Measurements from ENCODE around the gene WDTC1.
"Not testable (repeated sequence)": the region's sequence is repeated elsewhere in the genome, so short reads cannot be mapped to it uniquely, and the experiment has no call there.

The WDTC1 gene

DNA sequence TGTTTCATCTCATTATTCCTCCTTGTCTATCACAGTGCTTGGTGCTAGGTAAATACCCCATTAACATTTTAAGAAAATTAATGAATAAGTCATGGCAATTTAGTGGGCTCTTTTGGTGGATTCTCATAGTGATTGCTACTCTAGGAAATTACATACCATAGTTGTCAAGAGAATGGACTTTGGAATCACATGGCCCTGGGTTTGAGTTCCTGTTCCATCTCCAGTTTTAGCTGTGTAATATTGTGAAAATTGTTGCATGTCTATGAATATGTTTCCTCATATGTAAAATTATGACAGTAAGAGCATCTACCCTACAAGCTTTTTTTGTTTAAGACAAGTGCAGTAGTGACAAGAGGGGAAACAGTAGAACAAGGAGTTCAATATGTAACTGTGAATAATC lies 20.7 kb downstream of the WDTC1 start:
- DNase-seq = no peak

DNA sequence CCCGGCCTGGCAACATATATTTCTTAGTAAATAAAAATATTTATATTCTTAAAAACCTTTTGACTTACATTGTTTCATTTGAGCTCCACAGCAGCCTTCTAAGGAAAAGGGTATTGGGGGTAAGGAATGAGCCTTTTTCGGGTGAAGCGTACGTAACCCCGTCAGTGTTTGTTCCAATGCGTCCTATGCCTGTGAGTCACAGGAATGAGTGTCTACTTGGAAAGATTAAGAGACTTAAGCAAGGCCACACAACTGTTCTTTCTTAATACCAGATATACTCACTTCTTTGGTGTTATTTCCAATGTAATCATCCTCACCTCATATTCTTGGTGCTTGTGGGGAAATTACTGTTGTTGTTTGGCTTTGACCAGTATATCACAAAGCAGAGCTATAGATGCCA lies 22.7 kb downstream of the WDTC1 start:
- no peak for DNase-seq

DNA sequence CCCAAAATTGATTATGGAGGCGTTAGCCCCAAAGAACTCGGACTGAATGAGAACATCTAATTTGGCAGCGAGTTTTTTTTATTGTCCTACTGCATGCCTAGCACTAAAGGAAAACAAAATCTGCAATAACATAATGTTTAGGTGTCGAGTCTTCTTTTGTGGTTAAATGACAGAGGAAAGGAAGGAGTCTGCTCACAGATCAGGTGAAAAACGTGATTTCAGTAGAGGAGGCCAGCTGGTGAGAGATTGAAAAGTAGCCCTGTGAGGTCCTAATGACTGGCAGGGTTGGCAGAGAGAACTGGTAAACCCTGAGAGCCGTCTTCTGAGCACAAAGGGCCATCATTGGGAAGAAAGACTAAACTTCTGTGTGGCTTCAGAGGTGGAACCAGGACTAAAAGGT lies 24.2 kb downstream of the WDTC1 start:
- no peak for DNase-seq

DNA sequence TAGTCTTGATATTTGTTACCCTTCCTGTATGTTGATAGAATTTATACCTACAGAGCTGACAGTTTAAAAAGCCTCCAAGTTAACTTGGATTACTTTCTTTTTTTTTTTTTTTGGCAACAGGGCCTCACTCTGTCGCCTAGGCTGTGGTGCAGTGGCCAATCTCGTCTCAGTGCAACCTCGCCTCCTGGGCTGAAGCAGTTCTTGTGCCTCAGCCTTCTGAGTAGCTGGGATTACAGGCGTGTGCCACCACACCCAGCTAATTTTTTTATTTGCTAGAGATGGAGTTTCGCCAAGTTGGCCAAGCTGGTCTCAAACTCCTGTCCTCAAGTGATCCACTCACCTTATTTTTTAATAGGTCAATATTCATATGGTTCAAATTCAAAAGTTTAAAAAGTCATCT lies 32.7 kb downstream of the WDTC1 start:
- DNase-seq = peak; percentile 11

DNA sequence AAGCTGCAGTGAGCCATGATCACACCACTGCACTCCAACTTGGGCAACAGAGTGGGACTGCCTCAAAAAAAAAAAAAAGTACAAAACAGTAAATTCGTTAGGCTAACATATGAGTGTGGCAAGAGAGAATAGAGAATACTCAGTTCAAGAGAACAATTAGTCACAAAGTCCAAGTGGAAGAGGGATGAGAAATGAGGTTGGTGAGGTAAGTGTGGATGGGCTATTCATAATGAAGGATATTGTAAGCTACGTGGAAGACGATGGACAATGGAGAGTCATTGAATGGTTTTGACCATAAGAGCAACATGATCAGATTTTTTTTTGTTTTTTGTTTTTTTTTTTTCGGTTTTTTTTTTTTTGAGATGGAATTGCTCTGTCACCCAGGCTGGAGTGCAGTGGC lies 34.8 kb downstream of the WDTC1 start:
- no peak for DNase-seq

DNA sequence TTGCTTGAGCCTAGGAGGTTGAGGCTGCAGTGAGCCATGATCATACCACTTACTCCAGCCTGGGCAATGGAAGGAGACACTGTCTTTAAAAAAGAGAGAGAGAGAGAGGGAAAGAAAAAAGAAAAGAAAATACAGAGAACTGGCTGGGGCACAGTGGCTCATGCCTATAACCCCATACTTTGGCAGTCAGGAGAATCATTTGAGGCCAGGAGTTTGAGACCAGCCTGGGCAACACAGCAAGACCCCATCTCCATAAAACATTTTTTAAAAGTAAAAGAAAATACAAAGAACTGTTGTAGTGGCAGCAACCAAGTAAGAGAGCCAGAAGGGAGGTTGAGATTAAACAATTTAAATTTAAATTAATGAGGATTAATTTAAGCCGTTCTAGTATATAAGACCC lies 39.8 kb downstream of the WDTC1 start:
- DNase-seq = no peak

DNA sequence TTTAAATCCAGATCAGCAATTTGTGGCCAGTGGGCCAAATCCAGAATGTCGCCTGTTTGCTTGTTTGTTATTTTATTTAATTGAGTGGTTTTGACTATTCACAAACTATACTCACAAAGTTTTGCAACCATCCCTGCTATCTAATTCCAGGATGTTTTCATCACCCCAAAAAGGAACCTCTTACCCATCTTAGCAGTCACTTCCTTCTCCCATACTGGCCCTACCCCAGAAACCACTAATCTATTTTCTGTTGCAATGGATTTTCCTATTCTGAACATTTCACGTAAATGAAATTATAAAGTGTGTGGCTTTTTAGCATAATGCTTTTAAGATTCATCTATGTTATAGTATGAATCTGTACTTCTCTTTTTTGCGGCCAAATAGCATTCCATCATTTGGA lies 41.3 kb downstream of the WDTC1 start:
- peak; percentile 26 for DNase-seq

DNA sequence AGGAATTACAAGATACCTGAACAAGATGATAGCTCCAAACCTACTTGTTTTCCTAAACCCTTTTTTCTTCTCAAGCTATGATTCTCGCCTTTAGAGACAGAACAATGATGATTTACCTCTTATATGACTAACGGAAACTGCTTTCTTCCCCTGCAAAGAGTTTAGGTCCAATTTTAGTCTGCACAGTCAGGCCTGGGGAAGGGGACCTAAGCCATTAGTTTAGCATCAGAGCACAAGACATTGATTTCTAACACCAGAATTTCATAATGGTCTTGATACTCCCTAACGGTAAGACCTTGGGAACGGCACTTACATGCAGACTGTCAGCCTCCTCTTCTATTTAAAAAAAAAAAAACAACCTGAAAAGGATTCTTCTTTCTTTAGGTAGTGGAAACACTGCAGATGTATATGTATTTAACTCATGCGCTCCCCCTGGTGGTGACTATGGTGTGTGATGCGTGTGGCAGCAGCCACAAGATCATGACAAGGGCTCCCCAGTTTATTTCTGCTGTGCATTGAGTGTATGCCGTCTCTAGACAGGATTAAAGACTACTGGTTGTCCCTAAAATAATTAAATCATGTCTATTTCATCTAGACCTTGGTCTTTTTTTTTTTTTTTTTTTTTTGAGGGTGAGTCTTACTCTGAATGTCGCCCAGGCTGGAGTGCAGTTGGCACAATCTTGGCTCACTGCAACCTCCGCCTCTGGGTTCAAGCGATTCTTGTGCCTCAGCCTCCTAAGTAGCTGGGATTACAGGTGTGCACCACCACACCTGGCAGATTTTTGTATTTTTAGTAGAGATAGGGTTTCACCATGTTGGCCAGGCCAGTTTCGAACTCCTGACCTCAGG lies 50.2 kb downstream of the WDTC1 start:
- DNase-seq = peak; percentile 94

DNA sequence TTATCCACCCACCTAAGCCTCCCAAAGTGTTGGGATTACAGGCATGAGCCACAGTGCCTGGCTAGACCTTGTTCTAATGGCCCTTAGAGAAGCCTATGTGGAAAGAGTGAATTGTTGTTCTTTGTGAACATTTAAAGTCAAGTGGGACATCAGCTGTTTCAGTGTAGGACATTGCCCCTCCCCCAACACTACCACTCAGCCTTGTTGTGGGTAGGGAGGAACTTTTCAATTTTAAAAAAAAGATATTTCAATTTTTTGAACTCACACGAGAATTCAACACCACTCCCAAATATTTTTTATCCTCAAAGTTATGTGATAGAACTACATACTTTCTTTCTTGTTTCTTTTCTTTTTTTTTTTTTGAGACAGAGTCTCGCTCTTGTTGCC lies 50.8 kb downstream of the WDTC1 start:
- DNase-seq = peak; percentile 17

DNA sequence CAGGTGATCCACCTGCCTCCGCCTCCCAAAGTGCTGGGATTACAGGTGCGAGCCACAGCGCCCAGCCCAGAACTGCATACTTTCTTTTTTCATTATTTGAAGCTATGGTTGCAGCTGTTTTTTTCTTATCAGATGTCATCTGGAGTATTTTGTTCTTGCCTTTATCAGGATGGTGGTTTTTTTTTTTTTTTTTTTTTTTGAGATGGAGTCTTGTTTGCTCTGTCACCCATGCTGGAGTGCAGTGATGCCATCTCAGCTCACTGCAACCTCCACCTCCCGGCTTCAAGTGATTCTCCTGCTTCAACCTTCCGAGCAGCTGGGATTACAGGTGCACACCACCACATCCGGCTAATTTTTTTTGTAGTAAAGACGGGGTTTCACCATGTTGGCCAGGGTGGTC lies 51.4 kb downstream of the WDTC1 start:
- DNase-seq = peak; percentile 24

DNA sequence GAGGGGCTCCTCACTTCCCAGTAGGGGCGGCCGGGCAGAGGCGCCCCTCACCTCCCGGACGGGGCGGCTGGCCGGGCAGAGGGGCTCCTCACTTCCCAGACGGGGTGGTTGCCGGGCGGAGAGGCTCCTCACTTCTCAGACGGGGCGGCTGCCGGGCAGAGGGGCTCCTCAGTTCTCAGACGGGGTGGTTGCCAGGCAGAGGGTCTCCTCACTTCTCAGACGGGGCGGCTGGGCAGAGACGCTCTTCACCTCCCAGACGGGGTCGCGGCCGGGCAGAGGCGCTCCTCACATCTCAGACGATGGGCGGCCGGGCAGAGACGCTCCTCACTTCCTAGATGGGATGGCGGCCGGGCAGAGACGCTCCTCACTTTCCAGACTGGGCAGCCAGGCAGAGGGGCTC lies 54.7 kb downstream of the WDTC1 start:
- DNase-seq = not testable (repeated sequence)

DNA sequence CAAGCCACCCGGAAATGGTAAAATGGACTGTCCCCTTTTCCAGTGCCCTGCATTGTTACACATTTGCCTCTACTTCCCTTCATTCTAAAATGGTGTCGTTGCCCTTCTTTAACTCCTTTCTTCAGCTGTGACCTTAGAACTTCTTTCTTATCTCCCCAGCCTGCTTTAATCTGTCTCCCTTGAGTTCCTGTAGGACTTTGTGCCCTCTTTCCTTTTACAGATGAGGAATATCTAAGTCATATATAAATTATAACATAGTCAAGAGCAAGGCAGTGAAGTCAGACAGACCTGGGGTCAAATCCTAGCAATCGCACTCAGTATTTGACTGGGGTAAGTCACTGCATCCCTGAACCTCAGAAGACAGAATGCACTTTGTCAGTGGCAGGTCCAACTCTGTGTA lies 56.1 kb downstream of the WDTC1 start:
- no peak for DNase-seq

DNA sequence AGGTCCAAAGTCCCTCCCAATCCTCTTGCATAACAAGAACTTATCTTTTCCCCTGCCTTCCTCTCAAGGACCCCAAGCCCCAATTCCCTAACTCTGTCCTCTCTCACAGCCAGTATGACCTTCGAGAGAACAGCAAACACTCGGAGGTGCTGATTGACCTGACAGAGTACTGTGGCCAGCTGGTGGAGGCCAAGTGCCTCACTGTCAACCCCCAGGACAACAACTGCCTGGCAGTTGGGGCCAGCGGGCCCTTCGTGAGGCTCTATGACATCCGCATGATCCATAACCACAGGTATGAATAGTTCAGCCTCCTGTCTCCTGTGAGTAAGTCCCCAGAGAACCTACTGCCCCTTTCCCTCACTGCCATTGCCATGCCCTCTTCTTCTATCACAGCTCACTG lies 57.7 kb downstream of the WDTC1 start:
- DNase-seq = no peak

DNA sequence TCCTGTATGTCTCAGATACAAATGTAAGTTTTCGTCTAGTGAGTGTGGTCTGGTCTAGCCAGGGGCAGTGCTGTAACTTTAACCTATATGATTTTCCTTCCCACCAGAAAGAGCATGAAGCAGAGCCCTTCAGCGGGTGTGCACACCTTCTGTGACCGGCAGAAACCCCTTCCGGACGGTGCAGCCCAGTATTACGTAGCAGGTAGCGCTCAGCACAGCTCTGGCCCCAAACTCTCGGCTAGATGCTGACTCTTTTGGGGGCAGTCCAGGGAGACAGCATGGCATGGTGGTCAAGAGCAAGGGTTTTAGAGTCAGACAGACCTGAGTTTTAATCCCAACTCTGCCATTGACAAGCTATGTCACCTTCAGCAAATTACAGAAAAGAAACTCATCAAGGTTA lies 59.5 kb downstream of the WDTC1 start:
- no peak for DNase-seq

DNA sequence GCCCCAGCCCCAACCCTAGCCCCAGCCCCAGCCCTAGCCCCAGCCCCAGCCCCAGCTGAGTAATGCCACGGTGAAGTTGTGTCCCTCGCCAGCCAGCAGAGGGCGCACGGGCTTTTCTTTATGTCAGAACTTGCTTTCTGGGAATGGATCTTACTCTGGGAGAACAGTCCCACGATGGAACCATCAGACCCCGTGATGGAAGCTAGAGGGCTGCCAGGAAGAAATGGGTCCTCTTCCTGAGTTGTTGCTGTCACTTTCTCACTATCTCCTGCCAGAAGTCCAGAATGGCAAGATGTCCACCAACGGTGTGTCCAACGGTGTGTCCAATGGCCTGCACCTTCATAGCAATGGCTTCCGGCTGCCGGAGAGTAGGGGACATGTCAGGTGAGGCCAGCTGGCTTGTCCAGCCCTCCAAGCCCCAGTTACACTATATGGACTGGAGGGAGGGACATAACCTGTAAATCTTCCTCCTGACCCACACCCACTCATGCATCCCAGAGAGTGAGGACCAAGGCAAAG lies 62.4 kb downstream of the WDTC1 start:
- DNase-seq = peak; percentile 76

DNA sequence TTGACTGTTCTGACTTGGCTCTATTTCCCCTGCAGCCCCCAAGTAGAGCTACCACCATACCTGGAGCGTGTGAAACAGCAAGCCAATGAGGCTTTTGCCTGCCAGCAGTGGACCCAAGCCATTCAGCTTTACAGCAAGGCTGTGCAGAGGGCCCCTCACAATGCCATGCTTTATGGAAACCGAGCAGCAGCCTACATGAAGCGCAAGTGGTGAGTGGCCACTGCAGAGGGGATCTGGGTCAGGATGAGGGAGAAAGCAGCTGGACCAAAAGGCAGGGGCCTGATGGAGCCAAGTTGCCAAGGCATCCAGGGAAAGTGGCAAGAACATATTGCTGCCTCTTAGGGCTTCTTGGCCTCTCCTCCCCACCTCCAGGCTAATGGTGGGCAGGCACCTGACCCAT lies 63.5 kb downstream of the WDTC1 start:
- DNase-seq = no peak

DNA sequence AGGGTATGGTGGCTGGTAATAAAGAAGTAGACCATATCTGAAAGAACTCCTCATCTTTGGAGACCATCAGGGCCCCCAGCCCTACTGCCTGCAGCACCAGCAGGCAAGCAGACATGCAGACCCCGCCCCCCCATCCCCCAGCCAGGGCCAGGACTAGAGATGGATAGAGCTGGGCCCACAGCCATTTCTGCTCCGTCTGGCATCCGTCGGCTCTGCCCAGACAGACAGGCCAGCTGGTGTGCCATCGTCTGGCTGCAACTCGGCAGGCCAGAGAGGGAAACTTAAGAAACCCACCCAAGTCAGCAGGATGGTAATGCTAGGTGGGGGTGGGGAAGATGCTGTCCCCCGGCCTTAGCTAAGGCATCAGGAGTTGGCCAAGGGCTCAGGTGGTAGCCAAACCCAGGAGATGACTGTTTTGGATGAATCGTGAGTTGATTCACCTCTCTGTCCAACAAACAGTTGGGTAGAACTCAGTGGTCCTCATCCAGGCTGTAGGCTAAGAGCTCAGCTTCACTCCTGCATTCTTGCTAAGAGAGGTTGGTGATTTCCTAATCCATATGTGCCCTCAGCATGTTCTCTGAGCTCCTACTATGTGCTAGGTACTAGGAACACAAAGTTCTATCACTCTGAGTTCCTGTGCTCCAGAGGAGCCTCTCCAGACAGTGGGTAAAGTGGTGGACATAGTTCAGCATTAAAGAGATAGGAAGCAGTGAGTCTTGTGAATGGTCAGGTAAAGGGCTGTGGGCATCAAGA lies 64.4 kb downstream of the WDTC1 start:
- DNase-seq = no peak

DNA sequence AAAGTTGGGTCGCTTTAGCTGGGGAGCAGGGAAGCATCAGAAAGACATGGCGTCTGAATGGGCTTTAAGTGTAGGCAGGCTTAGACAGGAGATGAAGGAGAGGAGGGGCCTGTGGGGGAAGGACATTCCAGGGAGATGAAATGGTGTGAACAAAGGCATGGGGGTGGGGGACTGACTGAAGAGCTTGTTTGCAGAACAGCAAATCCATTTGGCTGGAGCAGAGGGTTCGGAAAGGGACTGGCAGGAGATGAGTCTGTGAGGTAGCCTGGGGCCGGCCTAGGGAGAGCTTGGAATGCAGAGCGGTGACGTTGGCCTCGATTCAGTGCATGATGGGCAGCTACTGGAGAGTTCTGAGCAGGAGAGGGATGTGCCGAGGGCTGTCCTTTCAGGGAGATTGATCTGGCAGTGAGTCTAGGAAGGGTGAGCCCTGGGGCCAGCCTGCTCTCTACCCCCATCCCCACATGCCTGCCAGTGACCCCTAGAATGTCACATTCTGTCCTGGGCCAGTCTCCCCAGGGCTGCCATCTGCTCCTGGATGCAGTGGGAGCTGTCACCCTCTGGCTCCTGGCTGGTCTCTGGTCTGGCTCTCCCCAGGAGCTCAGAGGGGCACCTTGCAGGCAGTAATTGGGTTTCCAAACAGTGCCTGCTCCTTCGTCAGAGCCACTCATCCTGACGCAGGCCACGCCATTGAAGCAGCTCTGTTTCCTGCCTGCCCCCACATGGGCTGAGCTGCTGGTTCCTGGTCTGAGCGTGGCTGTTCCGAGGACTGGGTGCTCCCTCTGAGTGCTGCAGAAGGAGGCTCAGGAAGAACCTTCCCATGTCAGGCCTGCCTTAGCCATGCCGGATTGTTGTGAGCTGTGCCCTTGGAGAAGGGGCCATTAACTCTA lies 65.2 kb downstream of the WDTC1 start:
- DNase-seq = no peak

DNA sequence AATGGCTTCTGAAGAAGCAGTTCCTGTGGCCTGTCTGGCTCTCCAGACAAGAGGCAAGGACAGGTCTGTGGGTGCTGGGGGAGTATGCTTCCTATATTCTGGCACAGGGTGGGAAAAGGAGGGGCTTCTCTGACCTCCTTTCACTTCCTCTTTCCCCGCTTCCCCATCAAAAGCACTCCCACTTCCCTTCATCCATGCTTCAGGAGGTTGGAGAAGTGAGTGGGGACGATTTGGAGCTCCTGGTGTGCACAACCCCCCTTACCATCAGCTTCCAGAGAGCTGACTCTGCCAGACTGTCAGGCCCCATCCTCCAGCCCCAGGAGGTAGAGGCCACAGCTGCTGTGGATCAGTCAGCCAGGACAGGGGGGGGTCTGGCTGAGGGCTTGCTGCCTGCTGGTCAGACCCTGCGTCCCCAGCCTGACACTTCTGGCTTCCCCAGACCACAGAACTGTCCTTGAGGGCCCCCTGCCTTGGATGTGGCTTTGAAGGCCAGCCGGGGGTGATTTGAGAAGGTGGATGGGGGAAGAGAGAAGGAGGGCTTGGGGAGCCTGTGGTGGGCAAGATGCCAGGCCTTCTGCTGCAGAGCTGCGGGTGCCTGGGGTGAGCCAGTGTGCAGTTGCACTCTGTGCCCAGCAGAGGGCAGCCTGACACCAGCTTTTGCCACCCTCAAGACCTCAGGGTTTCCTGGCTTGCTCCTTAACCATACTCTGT lies 66.1 kb downstream of the WDTC1 start:
- DNase-seq = peak; percentile 91

DNA sequence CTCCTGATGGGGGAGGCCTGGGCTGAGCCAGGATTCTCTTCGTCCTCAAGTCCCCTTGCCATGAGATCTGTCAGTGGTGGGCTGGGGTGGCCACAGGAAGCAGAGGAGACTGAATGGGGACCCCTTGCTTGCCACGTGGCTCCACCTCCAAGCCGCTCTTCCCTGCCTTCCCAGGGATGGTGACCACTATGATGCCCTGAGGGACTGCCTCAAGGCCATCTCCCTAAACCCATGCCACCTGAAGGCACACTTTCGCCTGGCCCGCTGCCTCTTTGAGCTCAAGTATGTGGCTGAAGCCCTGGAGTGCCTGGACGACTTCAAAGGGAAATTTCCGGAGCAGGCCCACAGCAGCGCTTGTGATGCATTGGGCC lies 66.6 kb downstream of the WDTC1 start:
- no peak for DNase-seq

DNA sequence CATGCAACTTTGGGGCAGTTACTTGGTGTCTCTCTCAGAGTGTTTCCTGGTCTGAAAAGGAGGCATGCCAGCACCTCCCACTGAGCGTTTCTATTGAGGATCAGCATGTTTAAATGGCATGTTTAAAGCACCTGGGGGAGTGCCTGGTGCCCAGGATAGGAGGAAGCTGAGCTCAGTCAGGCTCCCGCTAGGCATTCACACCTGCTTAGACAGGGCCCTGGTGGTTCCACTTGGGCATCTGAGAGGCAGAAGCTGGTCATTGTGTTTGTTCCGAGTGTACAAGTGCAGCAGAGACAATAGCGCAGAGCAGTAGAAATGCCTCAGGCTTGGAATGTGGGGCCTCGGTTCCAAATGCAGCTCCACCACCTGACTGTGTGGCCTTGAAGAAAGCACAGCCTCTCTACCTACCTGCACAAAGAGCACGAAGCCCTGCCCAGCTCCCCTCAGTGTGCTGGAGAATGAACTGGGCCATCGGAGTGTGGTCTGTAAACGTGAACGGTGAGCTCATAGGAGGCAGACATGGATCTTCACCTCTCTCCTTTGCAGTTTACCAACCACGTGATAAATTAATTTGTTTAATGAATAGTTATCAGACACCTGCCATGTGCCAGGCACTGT lies 67.3 kb downstream of the WDTC1 start:
- DNase-seq = no peak

DNA sequence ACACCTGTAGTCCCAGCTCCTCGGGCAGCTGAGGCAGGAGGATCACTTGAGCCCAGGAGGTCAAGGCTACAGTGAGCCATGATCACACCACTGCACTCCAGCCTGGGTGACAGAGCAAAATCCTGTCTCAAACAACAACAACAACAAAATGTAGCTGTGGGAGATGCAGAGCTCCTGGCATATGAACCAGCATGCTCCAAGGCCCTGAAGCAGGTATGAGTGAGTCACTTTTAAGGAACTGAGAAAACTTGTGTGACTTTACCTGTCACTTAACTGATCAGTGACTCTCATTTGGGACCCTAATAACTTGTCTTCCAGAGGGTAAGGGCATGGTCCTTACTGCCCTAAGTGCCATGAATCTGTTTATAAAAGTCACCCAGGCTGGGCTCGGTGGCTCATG lies 68.2 kb downstream of the WDTC1 start:
- DNase-seq = no peak
